GM13976 (cell line): ENCODE measurements around the gene MAP2K7.

Experiments
- DNase-seq: peaks from one replicate; pipeline ENCODE4 v3.0.0; 2012; ENCODE audit warnings: low spot score
- in situ Hi-C: fragments of 300-500 bp; cut with MboI; formaldehyde crosslinking; loops from one replicate; pipeline ENCODE4 v1.12.0; 2022; ENCODE audit warnings: low sequenced_read_pairs, mixed read lengths, inconsistent platforms; ENCODE audit not compliant: unreplicated experiment
- TF ChIP-seq, protein P1 (sequence below): IDR thresholded peaks from 2 replicates; pipeline ENCODE4 v1.5.1; 2012; ENCODE audit warnings: borderline replicate concordance, mild to moderate bottlenecking; ENCODE audit not compliant: insufficient read depth; ENCODE audit errors: extremely low read depth, missing control alignments, control extremely low read depth

The MAP2K7 gene

DNA sequence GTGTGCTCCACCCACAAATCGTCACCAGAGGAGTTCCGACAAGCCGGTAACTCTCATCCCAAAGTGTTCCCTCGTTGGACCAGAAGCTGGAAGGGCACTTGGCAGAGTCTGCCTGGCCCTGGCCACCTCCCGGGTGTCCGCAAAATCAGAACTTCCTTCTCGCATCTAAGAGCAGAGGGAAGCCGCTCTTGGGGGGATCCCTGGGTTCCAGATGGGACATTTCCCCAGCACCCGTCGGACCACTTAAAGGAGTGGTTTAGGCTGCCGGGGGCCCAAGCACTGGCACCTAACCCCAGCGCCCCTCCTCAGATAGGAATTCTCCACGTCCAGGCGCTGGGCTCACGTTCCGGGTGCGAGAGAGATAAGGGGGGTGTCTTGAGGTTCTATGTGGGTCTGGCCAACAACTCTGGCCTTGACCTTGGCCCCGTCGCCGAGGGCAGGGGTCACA, 857 bp upstream of the MAP2K7 start:
- no peak for DNase-seq
- TF ChIP-seq, protein P1, sequence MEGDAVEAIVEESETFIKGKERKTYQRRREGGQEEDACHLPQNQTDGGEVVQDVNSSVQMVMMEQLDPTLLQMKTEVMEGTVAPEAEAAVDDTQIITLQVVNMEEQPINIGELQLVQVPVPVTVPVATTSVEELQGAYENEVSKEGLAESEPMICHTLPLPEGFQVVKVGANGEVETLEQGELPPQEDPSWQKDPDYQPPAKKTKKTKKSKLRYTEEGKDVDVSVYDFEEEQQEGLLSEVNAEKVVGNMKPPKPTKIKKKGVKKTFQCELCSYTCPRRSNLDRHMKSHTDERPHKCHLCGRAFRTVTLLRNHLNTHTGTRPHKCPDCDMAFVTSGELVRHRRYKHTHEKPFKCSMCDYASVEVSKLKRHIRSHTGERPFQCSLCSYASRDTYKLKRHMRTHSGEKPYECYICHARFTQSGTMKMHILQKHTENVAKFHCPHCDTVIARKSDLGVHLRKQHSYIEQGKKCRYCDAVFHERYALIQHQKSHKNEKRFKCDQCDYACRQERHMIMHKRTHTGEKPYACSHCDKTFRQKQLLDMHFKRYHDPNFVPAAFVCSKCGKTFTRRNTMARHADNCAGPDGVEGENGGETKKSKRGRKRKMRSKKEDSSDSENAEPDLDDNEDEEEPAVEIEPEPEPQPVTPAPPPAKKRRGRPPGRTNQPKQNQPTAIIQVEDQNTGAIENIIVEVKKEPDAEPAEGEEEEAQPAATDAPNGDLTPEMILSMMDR = no peak
- in situ Hi-C loops = no loop called here

DNA sequence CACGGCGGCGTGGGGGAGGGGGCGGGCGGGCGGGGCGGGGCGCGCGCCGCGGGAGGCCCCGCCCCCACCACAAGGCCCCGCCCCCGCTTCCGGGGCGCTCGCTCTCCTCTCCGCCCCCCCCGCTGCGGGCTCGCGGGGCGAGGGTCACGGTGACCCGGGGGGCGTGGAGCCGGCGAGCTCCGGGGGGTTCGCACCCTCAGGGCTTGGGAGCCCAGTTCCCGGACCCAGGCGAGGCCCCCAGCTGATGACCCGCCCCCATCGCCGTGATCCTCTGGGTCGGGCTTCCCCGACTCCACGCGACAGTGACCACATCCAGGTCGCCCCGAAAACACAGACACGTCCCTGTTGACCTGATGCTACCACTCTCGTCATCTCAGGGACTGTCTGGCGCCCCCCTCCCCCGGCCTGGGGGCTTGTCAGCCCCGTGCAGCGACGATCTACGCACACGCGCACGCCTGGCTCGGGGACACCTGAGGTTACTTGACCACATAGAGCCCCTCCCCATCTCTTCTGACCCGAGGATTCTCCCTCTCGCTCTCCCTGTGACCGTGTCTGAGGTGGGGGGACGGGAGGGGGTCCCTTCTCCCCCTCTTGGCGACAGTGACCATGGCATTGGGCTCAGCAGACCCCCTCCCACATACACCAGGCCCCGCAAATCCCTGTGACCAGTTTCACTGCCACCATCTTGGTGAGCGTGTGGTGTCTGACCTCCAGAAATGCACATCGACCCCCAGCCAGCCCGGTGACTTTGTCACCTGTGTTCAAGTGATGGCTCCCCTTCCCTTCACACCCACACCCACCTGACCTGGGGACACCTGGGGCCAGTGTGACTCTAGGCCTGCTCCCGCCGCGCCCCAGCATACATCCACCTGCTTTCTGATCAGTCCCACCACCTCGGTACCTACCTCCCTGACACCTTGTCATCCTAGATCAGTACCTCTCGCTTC, 670 bp downstream of the MAP2K7 start:
- in situ Hi-C loops = no loop called here
- DNase-seq = peak; percentile 86
- TF ChIP-seq, protein P1 = no peak

DNA sequence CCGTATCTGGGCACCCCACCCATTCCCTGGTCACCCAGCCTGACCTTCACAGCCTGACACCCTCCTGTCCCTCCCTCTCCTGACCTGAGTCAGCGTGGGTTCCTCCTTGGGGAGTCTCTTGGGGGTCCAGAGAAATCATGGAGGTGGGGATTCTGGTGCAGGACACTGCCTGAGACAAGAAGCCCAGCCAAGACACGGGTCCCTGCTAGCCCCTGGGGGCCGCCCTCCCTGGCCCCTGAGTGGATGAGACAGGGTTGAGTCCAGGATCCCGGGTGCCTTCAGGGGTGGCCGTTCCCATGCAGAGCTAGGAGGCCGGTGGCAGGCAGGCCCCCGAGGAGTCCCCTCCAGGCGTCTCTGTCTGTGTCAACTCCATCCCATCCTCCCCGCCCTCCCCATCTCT, 1.6 kb downstream of the MAP2K7 start:
- TF ChIP-seq, protein P1 = no peak
- no peak for DNase-seq
- in situ Hi-C loops = no loop called here

DNA sequence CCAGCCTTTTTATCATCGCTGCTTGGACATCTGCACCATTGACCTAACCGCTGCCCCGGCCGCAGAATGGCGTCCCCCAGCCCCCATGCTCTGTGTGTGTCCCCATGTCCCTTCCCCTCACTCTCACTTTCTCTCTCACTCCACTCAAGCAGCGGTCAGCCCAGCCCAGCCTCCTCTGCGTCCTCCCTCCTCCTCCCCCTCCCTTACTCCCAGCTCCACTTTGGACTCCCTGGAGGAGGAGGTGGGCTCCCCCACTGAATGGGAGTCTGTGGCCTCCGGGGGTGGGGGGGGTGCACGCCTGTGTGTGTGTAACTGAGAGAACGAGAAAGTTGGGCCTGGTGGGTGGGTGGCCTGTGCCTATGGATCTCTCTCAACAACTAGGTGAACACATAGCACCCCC, 2.2 kb downstream of the MAP2K7 start:
- in situ Hi-C loops = no loop called here
- TF ChIP-seq, protein P1 = no peak
- no peak for DNase-seq

DNA sequence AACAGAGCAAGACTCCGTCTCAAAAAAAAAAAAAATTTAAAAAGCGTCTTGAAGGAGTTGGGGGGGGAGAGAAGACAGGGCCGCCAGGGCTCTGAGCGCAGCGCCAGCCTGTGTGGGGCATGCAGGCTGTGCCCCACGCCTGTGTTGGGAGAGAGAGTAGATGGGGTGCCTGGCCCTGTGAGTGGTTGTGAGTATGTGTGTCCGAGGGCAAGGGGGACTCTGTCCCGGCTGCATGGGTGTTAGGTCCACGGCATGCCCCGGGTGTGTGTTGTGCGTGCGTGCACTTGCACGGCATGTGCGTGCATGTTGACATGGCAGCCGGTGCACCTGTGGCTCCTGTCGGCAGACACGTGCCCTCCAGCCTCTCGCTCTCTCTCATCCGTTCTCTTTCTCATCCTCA, 3.4 kb downstream of the MAP2K7 start:
- TF ChIP-seq, protein P1 = no peak
- DNase-seq = no peak
- in situ Hi-C loops = no loop called here

DNA sequence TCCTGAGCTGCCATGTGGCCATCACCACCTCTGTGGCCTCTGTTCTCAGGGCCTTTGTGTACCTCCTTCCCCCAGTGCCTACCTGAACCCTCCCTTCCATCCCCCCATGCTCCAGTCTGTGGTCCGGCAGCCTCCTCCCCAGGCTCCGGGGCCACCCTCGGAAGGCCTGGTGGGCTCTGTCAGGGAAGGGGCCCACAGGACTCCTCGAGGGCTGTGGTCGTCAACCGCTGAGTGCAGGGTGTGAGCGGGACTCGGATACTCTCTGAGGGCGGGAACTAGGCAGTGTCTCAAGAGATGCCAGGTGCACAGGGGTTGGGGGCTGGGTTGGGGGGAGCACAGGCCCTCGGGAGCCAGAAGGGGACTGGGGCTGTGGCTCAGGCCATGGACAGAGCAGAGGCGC, 3.9 kb downstream of the MAP2K7 start:
- no peak for DNase-seq
- TF ChIP-seq, protein P1 = no peak
- in situ Hi-C loops = no loop called here
